GM19452 (cell line): ENCODE results near the gene PTGER2.

ENCODE experiments used
- ATAC-seq: cut with Tn5 transposase; IDR thresholded peaks from one replicate; pipeline ENCODE4 v1.9.1; 2021; ENCODE audit not compliant: unreplicated experiment

Gene PTGER2

GRCh38 chr14:52366796-52367315 lies 52.7 kb downstream of the PTGER2 start:
- no peak for ATAC-seq

GRCh38 chr14:52369305-52369801 lies 55.2 kb downstream of the PTGER2 start:
- ATAC-seq = no peak

- no peak for ATAC-seq
Measured at GRCh38 chr14:52370406-52370935, 56.4 kb downstream of the PTGER2 start.

GRCh38 chr14:52377940-52378339 lies 63.8 kb downstream of the PTGER2 start:
- ATAC-seq = no peak
